ENCODE measurements around the gene SKA2.

DNA sequence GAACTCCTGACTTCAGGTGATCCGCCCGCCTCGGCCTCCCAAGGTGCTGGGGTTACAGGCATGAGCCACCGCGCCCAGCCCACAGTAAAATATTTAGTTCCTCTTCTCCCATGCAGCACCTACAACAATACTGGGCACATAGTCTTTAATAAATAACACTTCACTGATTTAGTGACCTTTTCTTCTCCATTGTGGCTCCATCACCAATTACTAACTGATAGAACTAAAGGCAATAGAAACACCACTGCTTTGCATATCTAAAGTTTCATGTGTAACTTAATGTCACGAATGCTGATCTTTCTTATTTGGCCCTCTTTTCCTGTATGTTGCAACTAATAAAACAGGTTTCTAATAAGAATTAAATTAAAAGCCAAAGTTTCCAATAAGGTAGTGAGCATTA is 87.2 kb downstream of the SKA2 start:
- TF ChIP-seq, protein P1, sequence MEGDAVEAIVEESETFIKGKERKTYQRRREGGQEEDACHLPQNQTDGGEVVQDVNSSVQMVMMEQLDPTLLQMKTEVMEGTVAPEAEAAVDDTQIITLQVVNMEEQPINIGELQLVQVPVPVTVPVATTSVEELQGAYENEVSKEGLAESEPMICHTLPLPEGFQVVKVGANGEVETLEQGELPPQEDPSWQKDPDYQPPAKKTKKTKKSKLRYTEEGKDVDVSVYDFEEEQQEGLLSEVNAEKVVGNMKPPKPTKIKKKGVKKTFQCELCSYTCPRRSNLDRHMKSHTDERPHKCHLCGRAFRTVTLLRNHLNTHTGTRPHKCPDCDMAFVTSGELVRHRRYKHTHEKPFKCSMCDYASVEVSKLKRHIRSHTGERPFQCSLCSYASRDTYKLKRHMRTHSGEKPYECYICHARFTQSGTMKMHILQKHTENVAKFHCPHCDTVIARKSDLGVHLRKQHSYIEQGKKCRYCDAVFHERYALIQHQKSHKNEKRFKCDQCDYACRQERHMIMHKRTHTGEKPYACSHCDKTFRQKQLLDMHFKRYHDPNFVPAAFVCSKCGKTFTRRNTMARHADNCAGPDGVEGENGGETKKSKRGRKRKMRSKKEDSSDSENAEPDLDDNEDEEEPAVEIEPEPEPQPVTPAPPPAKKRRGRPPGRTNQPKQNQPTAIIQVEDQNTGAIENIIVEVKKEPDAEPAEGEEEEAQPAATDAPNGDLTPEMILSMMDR (IDR thresholded peaks at IDR 0.05 in 2 of 3, conservative IDR thresholded peaks at IDR 0.05 in 1 of 3; ENCODE audit: control insufficient read depth in 2 of 3, extremely low read depth in 1 of 3, insufficient read depth in 1 of 3, low read depth in 3 of 3, low read length in 3 of 3), result no peak
- TF ChIP-seq RAD21 (IDR thresholded peaks at IDR 0.05; ENCODE audit: insufficient read depth, low read depth, low read length), result no peak
- TF ChIP-seq YBX1 (IDR thresholded peaks at IDR 0.05), result no peak
- TF ChIP-seq FOS (IDR thresholded peaks at IDR 0.05; ENCODE audit: borderline replicate concordance, extremely low read depth, insufficient read length), result no peak
- no peak for TF ChIP-seq POLR2A (IDR thresholded peaks at IDR 0.05; ENCODE audit: low read depth, low read length)
- TF ChIP-seq POLR2AphosphoS5 (IDR thresholded peaks at IDR 0.05; ENCODE audit: low read length), result no peak
- no peak for TF ChIP-seq HDGF (IDR thresholded peaks at IDR 0.05)
- TF ChIP-seq MAX (IDR thresholded peaks at IDR 0.05; ENCODE audit: low read depth, low read length), result no peak
